Testis (tissue), 3 donors: Measurements from ENCODE around the gene NKIRAS1. TPM values are rescaled to one million over a fixed set of nuclear protein-coding genes. Genes with fewer than 3 reads are reported as not detected.

Source experiments
- DNase-seq: peaks from one replicate; pipeline ENCODE4 v3.0.0-alpha.2; 2019
- H3K27ac ChIP-seq, 2 donors: fragments of 200-600 bp; sonication (generic); one replicate each; pipeline ENCODE4 v1.5.1; 2019
- H3K27me3 ChIP-seq: fragments of 200-600 bp; sonication (generic); one replicate; pipeline ENCODE4 v1.5.1; 2019
- H3K36me3 ChIP-seq: fragments of 200-600 bp; sonication (generic); one replicate; pipeline ENCODE4 v1.5.1; 2017; ENCODE audit warnings: low read depth; ENCODE audit errors: missing control alignments
- H3K4me1 ChIP-seq: fragments of 200-600 bp; sonication (generic); one replicate; pipeline ENCODE4 v1.5.1; 2019
- H3K4me3 ChIP-seq, 2 donors: fragments of 200-600 bp; sonication (generic); one replicate each; pipeline ENCODE4 v1.5.1; 2017 to 2019
- H3K9me3 ChIP-seq: fragments of 200-600 bp; sonication (generic); one replicate; pipeline ENCODE4 v1.5.1; 2017
- POLR2A ChIP-seq: fragments of 450-650 bp; IDR thresholded peaks from one replicate; pipeline ENCODE4 v1.6.1; 2017; ENCODE audit warnings: antibody characterized with exemption, mild to moderate bottlenecking, moderate library complexity
- WGBS, 2 donors: methylation state at CpG; one replicate each; pipeline ENCODE4 v1.1.5; 2018; 5-methylcytosine and 5-hydroxymethylcytosine counted together
- intact Hi-C: fragments of 100-400 bp; cut with DNase I; formaldehyde crosslinking; loops from one replicate; pipeline ENCODE4 v1.15.1; 2023; ENCODE audit warnings: low total_unique reads
- polyA plus RNA-seq: library from polyadenylated mRNA; stranded (reverse); fragments of 350-450 nt; fragmentation: Illumina TruSeq; extraction: RNeasy Lipid Tissue Mini Kit (QIAGEN cat#74804); gene quantifications from one replicate; pipeline ENCODE4 v1.2.3, GENCODE V29; 2014; ENCODE audit warnings: low read depth, low replicate concordance; ENCODE audit not compliant: insufficient read depth
- total RNA-seq, 2 donors: library from RNA; depleted of rRNA; stranded (reverse); fragments of >200 nt; gene quantifications; one replicate each; pipeline ENCODE4 v1.2.3, GENCODE V29; 2016
- TF ChIP-seq, protein P1 (sequence below), 3 experiments: fragments of 450-650 bp in 2 of 3; fragments of 200-600 bp in 1 of 3; sonication (generic) in 1 of 3; IDR thresholded peaks; one replicate each; pipeline ENCODE4 v1.5.1; 2016 to 2019; ENCODE audit warnings: antibody characterized with exemption in 3 of 3, mild to moderate bottlenecking in 2 of 3, moderate library complexity in 1 of 3

Gene NKIRAS1
- total and polyA plus RNA-seq, 3 donors from 2014 or later, result 35.0 to 41.1 (median 37.2) TPM

- intact Hi-C loops, result no loop called here
- Histone ChIP-seq H3K9me3 (no peaks in the 10 kb centered on the region), H3K27me3 (no peaks in the 10 kb centered on the region), H3K4me3 (no peak overlapping the region), H3K4me1 (no peaks in the 10 kb centered on the region), H3K36me3 (no peaks in the 10 kb centered on the region), H3K27ac (no peak overlapping the region)
- no peak for DNase-seq
- TF ChIP-seq POLR2A, result no peak
- TF ChIP-seq, protein P1, sequence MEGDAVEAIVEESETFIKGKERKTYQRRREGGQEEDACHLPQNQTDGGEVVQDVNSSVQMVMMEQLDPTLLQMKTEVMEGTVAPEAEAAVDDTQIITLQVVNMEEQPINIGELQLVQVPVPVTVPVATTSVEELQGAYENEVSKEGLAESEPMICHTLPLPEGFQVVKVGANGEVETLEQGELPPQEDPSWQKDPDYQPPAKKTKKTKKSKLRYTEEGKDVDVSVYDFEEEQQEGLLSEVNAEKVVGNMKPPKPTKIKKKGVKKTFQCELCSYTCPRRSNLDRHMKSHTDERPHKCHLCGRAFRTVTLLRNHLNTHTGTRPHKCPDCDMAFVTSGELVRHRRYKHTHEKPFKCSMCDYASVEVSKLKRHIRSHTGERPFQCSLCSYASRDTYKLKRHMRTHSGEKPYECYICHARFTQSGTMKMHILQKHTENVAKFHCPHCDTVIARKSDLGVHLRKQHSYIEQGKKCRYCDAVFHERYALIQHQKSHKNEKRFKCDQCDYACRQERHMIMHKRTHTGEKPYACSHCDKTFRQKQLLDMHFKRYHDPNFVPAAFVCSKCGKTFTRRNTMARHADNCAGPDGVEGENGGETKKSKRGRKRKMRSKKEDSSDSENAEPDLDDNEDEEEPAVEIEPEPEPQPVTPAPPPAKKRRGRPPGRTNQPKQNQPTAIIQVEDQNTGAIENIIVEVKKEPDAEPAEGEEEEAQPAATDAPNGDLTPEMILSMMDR (IDR thresholded peaks at IDR 0.05), result no peak
- WGBS, 2 donors, result 92 to 100% methylated on average over 1 of the region's 1 CpG
Observed at GRCh38 chr3:23961066-23961465, 44.3 kb upstream of the NKIRAS1 start.

GRCh38 chr3:23960649-23961048 lies 43.9 kb upstream of the NKIRAS1 start:
- no peak for DNase-seq
- H3K4me1 ChIP-seq, result no peaks in the 10 kb centered on the region
- no peak overlapping the region for H3K4me3 ChIP-seq
- no peaks in the 10 kb centered on the region for H3K9me3 ChIP-seq
- intact Hi-C loops, result no loop called here
- no peaks in the 10 kb centered on the region for H3K27me3 ChIP-seq
- 52 to 59% methylated on average over 1 of the region's 1 CpG for WGBS, 2 donors
- no peak overlapping the region for H3K27ac ChIP-seq
- TF ChIP-seq, protein P1 (IDR thresholded peaks at IDR 0.05), result no peak
- TF ChIP-seq POLR2A, result no peak
- H3K36me3 ChIP-seq, result no peaks in the 10 kb centered on the region

DNA sequence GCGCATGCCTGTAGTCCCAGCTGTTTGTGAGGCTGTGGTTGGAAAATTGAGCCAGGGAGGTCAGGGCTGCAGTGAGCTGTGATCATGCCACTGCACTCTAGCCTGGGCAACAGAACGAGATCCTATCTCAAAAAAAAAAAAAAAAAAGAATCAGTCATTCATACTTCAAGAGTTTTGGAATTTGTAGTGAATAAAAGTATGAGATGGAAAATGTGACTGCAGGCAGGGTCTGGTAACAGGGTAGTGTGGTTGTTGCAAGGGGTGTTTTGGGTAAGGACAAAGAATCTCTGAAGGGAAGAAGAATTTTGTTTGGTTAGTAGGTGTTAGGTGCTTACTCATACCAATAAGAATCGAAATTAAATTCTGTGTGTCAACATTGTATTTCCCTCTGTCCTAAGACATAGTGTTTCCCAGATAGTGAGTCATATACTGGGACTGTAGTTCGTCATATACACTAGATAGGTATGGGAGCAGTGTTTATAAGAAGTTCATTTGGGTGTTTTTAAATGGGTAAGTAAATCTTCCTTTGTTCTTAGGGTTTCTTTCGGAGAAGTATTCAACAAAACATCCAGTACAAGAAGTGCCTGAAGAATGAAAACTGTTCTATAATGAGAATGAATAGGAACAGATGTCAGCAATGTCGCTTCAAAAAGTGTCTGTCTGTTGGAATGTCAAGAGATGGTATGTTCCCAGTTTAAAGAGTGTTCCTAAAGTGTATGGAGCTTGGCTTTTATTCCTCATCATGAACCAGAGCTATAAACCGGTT lies 42.5 kb upstream of the NKIRAS1 start:
- TF ChIP-seq, protein P1 (IDR thresholded peaks at IDR 0.05), result no peak
- TF ChIP-seq POLR2A, result no peak
- Histone ChIP-seq H3K4me1 (peaks cover 3% of the 10 kb centered on the region), H3K27me3 (no peaks in the 10 kb centered on the region), H3K36me3 (no peaks in the 10 kb centered on the region), H3K27ac (no peak overlapping the region), H3K4me3 (no peak overlapping the region), H3K9me3 (no peaks in the 10 kb centered on the region)
- WGBS, 2 donors, result 83 to 84% methylated on average over 7 of the region's 7 CpGs
- intact Hi-C loops, result no loop called here
- no peak for DNase-seq

DNA sequence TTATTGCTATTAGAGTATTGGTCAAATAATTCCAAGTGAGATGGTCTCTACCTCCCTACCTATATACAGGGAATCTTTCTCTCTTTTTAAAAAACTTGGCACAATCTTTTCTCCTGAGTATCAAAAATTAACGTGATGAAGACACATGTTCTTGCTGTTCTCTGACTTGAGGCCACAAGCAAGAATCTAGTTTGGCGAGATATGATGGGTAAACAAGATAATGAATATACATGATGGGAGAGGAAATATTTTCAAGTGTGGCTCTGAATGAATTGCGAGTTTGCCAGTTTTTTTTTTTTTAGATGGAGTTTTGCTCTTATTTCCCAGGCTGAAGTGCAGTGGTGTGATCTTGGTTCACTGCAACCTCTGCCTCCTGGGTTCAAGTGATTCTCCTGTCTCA lies 39.9 kb upstream of the NKIRAS1 start:
- 76 to 85% methylated on average over 3 of the region's 3 CpGs for WGBS, 2 donors
- Histone ChIP-seq H3K27me3 (no peaks in the 10 kb centered on the region), H3K36me3 (no peaks in the 10 kb centered on the region), H3K4me3 (no peak overlapping the region), H3K27ac (no peak overlapping the region), H3K9me3 (no peaks in the 10 kb centered on the region), H3K4me1 (peaks cover 16% of the 10 kb centered on the region)
- intact Hi-C loops, result no loop called here
- no peak for TF ChIP-seq POLR2A
- TF ChIP-seq, protein P1 (IDR thresholded peaks at IDR 0.05), result no peak
- DNase-seq, result no peak

DNA sequence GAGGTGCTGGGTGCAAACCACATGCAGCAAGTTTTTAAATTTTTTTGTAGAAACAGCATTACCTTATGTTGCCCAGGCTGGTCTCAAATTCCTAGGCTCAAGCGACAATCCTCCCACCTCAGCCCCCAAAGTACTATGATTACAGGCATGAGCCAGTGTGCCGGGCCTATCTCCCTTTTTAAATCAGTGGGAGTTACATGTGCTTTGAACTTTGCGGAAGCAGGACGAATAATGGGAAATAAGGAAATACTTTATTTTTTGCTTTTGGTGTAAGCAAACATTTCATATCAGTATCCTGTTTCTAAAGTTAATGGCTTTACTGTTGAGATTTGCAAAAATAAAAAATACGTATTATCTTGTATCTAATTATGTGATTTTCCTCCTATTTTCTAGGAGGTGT lies 37.4 kb upstream of the NKIRAS1 start:
- Histone ChIP-seq H3K9me3 (no peaks in the 10 kb centered on the region), H3K36me3 (no peaks in the 10 kb centered on the region), H3K4me3 (no peak overlapping the region), H3K27ac (no peak overlapping the region), H3K27me3 (no peaks in the 10 kb centered on the region), H3K4me1 (peaks cover 26% of the 10 kb centered on the region)
- DNase-seq, result no peak
- intact Hi-C loops, result no loop called here
- TF ChIP-seq, protein P1 (IDR thresholded peaks at IDR 0.05), result no peak
- TF ChIP-seq POLR2A, result no peak
- 58% methylated on average over 5 of the region's 5 CpGs for WGBS, 2 donors
